ENCODE measurements around the gene PRKG2. TPM values are rescaled to one million over a fixed set of nuclear protein-coding genes. Genes with fewer than 3 reads are reported as not detected.

The PRKG2 gene
- total and polyA plus RNA-seq, 4 donors, result 0.13 to 2.5 (median 0.23) TPM

DNA sequence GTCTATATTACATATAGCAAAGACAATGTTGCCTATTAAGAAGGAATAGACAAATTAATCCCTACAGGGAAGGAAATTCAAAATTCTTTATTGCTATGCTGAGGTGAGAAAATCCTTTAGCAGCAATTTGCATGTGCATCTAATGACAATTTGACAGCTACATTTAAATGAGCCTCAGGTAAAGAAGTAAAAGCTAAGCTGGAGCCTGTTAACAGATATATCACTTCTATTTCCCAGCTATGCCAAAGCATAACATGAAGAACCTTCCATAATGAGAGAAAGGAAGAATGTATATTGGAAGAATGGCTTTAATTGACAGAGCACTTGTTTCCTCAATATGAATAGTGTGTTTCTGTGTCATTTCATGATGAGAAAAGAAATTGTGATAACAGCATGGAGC, 112.9 kb downstream of the PRKG2 start:
- Histone ChIP-seq H3K4me3 (ENCODE audit: low read length in 2 of 2) (no peak overlapping the region), H3K27me3 (ENCODE audit: control insufficient read depth in 1 of 2, insufficient read depth in 2 of 2, low read length in 1 of 2) (no peaks in the 10 kb centered on the region), H3K27ac (ENCODE audit: low read depth in 1 of 2, low read length in 2 of 2) (no peak overlapping the region), H3K9me3 (ENCODE audit: control insufficient read depth, low read length) (no peaks in the 10 kb centered on the region), H3K36me3 (ENCODE audit: control insufficient read depth in 1 of 2, insufficient read depth in 2 of 2, low read length in 1 of 2) (no peaks in the 10 kb centered on the region), H3K4me1 (ENCODE audit: control insufficient read depth in 1 of 2, insufficient read depth in 2 of 2, low read length in 2 of 2) (no peaks in the 10 kb centered on the region)
- ATAC-seq (ENCODE audit: low FRiP score), result no peak
- no peak for DNase-seq
- intact Hi-C loops (cut with DNase I), result no loop called here

- Histone ChIP-seq H3K27ac (ENCODE audit: low read depth in 1 of 2, low read length in 2 of 2) (no peak overlapping the region), H3K36me3 (ENCODE audit: control insufficient read depth in 1 of 2, insufficient read depth in 2 of 2, low read length in 1 of 2) (no peaks in the 10 kb centered on the region), H3K9me3 (ENCODE audit: control insufficient read depth, low read length) (no peaks in the 10 kb centered on the region), H3K27me3 (ENCODE audit: control insufficient read depth in 1 of 2, insufficient read depth in 2 of 2, low read length in 1 of 2) (no peaks in the 10 kb centered on the region), H3K4me1 (ENCODE audit: control insufficient read depth in 1 of 2, insufficient read depth in 2 of 2, low read length in 2 of 2) (no peaks in the 10 kb centered on the region), H3K4me3 (ENCODE audit: low read length in 2 of 2) (no peak overlapping the region)
- DNase-seq (no peak), ATAC-seq (ENCODE audit: low FRiP score) (no peak)
- WGBS, 2 donors, result 45 to 58% methylated on average over 1 of the region's 1 CpG
- intact Hi-C loops (cut with DNase I), result no loop called here
Observed at GRCh38 chr4:81096566-81096965, 118.5 kb downstream of the PRKG2 start.

DNA sequence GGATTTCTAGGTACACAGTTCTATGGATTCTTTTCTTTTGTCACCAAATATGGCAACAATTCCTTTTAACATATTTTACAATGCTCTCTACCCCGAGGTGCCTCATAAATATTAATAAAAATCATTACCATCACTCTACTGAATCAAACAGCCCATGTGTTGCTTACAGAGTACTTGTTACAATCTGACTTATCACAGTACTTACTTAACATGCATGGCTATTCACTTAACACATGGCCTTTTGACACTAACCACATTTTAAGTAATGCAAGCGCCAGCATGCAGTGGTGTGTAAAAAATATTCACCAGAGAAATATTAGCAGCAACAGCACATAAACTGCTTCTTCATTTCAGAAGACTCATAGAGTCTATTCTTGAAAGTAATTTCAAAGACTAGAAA, 119.6 kb downstream of the PRKG2 start:
- DNase-seq, result no peak
- no peaks in the 10 kb centered on the region for H3K4me1 ChIP-seq (ENCODE audit: control insufficient read depth in 1 of 2, insufficient read depth in 2 of 2, low read length in 2 of 2)
- no peak for ATAC-seq (ENCODE audit: low FRiP score)
- H3K4me3 ChIP-seq (ENCODE audit: low read length in 2 of 2), result no peak overlapping the region
- H3K9me3 ChIP-seq (ENCODE audit: control insufficient read depth, low read length), result no peaks in the 10 kb centered on the region
- intact Hi-C loops (cut with DNase I), result no loop called here
- no peak overlapping the region for H3K27ac ChIP-seq (ENCODE audit: low read depth in 1 of 2, low read length in 2 of 2)
- 49 to 57% methylated on average over 2 of the region's 2 CpGs for WGBS, 2 donors
- no peaks in the 10 kb centered on the region for H3K27me3 ChIP-seq (ENCODE audit: control insufficient read depth in 1 of 2, insufficient read depth in 2 of 2, low read length in 1 of 2)
- no peaks in the 10 kb centered on the region for H3K36me3 ChIP-seq (ENCODE audit: control insufficient read depth in 1 of 2, insufficient read depth in 2 of 2, low read length in 1 of 2)

GRCh38 chr4:81093720-81094401, 121.2 kb downstream of the PRKG2 start:
- DNase-seq (no peak), ATAC-seq (ENCODE audit: low FRiP score) (no peak)
- Histone ChIP-seq H3K4me1 (ENCODE audit: control insufficient read depth in 1 of 2, insufficient read depth in 2 of 2, low read length in 2 of 2) (no peaks in the 10 kb centered on the region), H3K27me3 (ENCODE audit: control insufficient read depth in 1 of 2, insufficient read depth in 2 of 2, low read length in 1 of 2) (no peaks in the 10 kb centered on the region), H3K36me3 (ENCODE audit: control insufficient read depth in 1 of 2, insufficient read depth in 2 of 2, low read length in 1 of 2) (no peaks in the 10 kb centered on the region), H3K27ac (ENCODE audit: low read depth in 1 of 2, low read length in 2 of 2) (no peak overlapping the region), H3K9me3 (ENCODE audit: control insufficient read depth, low read length) (no peaks in the 10 kb centered on the region), H3K4me3 (ENCODE audit: low read length in 2 of 2) (no peak overlapping the region)
- WGBS, 2 donors, result 79 to 86% methylated on average over 2 of the region's 2 CpGs
- intact Hi-C loops (cut with DNase I), result no loop called here

DNA sequence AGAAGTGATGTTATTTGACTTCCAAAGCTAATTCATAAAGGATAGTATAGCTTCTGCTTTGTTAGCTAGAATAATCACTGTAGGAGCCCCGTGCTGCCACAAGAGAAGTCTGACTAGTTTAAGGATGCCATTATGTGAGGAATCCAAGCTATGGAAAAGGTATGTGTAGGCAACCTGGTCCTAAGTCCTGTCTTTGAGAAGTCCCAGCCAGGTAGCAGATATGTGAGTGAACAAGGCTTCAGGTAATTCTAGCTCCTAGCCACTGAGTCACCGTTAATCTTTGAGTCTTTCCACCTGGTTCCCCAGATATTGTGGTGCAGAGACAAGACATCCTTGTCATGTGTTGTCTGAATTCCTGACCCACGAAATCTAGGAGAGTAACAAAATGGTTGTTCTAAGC, 129.0 kb downstream of the PRKG2 start:
- DNase-seq (no peak), ATAC-seq (ENCODE audit: low FRiP score) (no peak)
- H3K4me3 ChIP-seq (ENCODE audit: low read length in 2 of 2), result no peak overlapping the region
- no peaks in the 10 kb centered on the region for H3K4me1 ChIP-seq (ENCODE audit: control insufficient read depth in 1 of 2, insufficient read depth in 2 of 2, low read length in 2 of 2)
- intact Hi-C loops (cut with DNase I), result no loop called here
- no peaks in the 10 kb centered on the region for H3K9me3 ChIP-seq (ENCODE audit: control insufficient read depth, low read length)
- WGBS, 2 donors, result 79 to 85% methylated on average over 3 of the region's 3 CpGs
- no peaks in the 10 kb centered on the region for H3K27me3 ChIP-seq (ENCODE audit: control insufficient read depth in 1 of 2, insufficient read depth in 2 of 2, low read length in 1 of 2)
- no peak overlapping the region for H3K27ac ChIP-seq (ENCODE audit: low read depth in 1 of 2, low read length in 2 of 2)
- H3K36me3 ChIP-seq (ENCODE audit: control insufficient read depth in 1 of 2, insufficient read depth in 2 of 2, low read length in 1 of 2), result no peaks in the 10 kb centered on the region

DNA sequence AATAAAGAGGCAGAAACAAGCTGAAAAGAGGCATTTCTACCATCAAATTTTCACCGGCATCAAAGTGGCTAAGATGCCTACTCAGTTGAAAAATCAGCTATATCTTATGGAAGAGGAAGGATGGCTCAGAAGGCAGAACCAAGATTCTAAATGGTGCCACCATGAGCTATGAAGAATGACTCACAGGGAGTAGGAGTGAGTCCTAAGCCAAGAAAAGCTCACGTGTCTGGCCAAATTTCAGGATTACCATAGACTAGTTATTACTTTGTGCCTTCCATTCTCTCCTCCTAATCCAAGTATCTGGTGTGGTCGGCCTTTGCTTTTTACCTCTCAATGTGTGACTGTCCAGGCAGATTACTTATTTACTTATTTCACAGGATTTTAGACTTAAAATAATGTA, 129.7 kb downstream of the PRKG2 start:
- WGBS, 2 donors, result 72 to 73% methylated on average over 3 of the region's 3 CpGs
- intact Hi-C loops (cut with DNase I), result no loop called here
- no peak overlapping the region for H3K4me3 ChIP-seq (ENCODE audit: low read length in 2 of 2)

DNA sequence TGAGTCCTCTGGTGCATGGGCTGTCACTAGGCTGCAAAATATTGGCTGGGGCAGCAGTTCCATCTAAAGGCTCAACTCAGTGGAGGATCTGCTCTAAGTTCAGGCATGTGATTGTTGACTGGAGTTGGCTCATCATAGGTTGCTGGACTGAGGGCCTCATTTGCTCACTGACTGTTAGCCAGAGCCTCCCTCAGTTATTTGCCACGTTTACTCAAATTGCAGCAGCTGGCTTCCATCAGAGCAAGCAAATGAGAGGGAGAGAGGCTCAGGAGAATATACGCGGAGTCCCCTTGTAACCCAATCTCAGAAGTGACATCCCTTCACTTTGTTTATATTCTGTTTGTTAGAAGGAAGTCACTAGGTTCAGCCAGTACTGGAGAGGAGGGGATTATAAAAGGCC, 130.4 kb downstream of the PRKG2 start:
- Histone ChIP-seq H3K4me1 (ENCODE audit: control insufficient read depth in 1 of 2, insufficient read depth in 2 of 2, low read length in 2 of 2) (no peaks in the 10 kb centered on the region), H3K9me3 (ENCODE audit: control insufficient read depth, low read length) (no peaks in the 10 kb centered on the region), H3K36me3 (ENCODE audit: control insufficient read depth in 1 of 2, insufficient read depth in 2 of 2, low read length in 1 of 2) (no peaks in the 10 kb centered on the region), H3K4me3 (ENCODE audit: low read length in 2 of 2) (no peak overlapping the region), H3K27ac (ENCODE audit: low read depth in 1 of 2, low read length in 2 of 2) (no peak overlapping the region), H3K27me3 (ENCODE audit: control insufficient read depth in 1 of 2, insufficient read depth in 2 of 2, low read length in 1 of 2) (no peaks in the 10 kb centered on the region)
- 45 to 53% methylated on average over 3 of the region's 3 CpGs for WGBS, 2 donors
- DNase-seq (no peak), ATAC-seq (ENCODE audit: low FRiP score) (peak; percentile 33)
- intact Hi-C loops (cut with DNase I), result no loop called here

More for the DNA sequence above, 129.7 kb downstream of the PRKG2 start:
- H3K27ac ChIP-seq (ENCODE audit: low read depth in 1 of 2, low read length in 2 of 2), result no peak overlapping the region
- no peaks in the 10 kb centered on the region for H3K4me1 ChIP-seq (ENCODE audit: control insufficient read depth in 1 of 2, insufficient read depth in 2 of 2, low read length in 2 of 2)
- DNase-seq (no peak), ATAC-seq (ENCODE audit: low FRiP score) (no peak)
- H3K9me3 ChIP-seq (ENCODE audit: control insufficient read depth, low read length), result no peaks in the 10 kb centered on the region
- H3K27me3 ChIP-seq (ENCODE audit: control insufficient read depth in 1 of 2, insufficient read depth in 2 of 2, low read length in 1 of 2), result no peaks in the 10 kb centered on the region
- no peaks in the 10 kb centered on the region for H3K36me3 ChIP-seq (ENCODE audit: control insufficient read depth in 1 of 2, insufficient read depth in 2 of 2, low read length in 1 of 2)

DNA sequence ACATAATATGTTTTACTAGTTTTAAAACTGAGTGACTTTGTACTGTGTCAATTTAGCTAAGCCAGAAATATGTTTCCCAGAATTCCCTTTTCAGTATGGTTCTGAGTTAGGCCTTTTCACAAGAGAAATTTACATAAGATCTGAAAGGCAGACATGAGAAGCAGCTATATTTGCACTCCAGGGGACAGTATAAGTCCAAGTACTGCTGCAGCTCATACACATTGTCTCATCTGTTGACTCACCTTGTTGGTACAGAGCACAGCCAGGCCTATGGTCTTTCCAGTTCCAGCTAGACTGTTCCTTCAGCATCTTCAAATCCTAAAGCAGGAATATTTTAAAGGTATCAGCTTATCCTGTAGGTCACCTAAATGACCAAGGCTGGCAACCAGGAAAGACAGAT, 131.0 kb downstream of the PRKG2 start:
- H3K4me3 ChIP-seq (ENCODE audit: low read length in 2 of 2), result no peak overlapping the region
- H3K27me3 ChIP-seq (ENCODE audit: control insufficient read depth in 1 of 2, insufficient read depth in 2 of 2, low read length in 1 of 2), result no peaks in the 10 kb centered on the region
- no peaks in the 10 kb centered on the region for H3K4me1 ChIP-seq (ENCODE audit: control insufficient read depth in 1 of 2, insufficient read depth in 2 of 2, low read length in 2 of 2)
- DNase-seq (no peak), ATAC-seq (ENCODE audit: low FRiP score) (no peak)
- H3K36me3 ChIP-seq (ENCODE audit: control insufficient read depth in 1 of 2, insufficient read depth in 2 of 2, low read length in 1 of 2), result no peaks in the 10 kb centered on the region
- intact Hi-C loops (cut with DNase I), result no loop called here
- no peaks in the 10 kb centered on the region for H3K9me3 ChIP-seq (ENCODE audit: control insufficient read depth, low read length)
- no peak overlapping the region for H3K27ac ChIP-seq (ENCODE audit: low read depth in 1 of 2, low read length in 2 of 2)

- intact Hi-C loops (cut with DNase I), result no loop called here
- no peaks in the 10 kb centered on the region for H3K4me1 ChIP-seq (ENCODE audit: control insufficient read depth in 1 of 2, insufficient read depth in 2 of 2, low read length in 2 of 2)
- no peak overlapping the region for H3K27ac ChIP-seq (ENCODE audit: low read depth in 1 of 2, low read length in 2 of 2)
- no peaks in the 10 kb centered on the region for H3K36me3 ChIP-seq (ENCODE audit: control insufficient read depth in 1 of 2, insufficient read depth in 2 of 2, low read length in 1 of 2)
- ATAC-seq (ENCODE audit: low FRiP score) (no peak), DNase-seq (no peak)
- no peaks in the 10 kb centered on the region for H3K9me3 ChIP-seq (ENCODE audit: control insufficient read depth, low read length)
- no peaks in the 10 kb centered on the region for H3K27me3 ChIP-seq (ENCODE audit: control insufficient read depth in 1 of 2, insufficient read depth in 2 of 2, low read length in 1 of 2)
- 91 to 92% methylated on average over 5 of the region's 5 CpGs for WGBS, 2 donors
- H3K4me3 ChIP-seq (ENCODE audit: low read length in 2 of 2), result no peak overlapping the region
Observed at GRCh38 chr4:81081156-81081555, 133.9 kb downstream of the PRKG2 start.

Measured in aorta (tissue), 5 donors.